HG03175 (cell line): ENCODE results near the gene MAN1C1.

Source experiments
- ATAC-seq: cut with Tn5 transposase; IDR thresholded peaks from one replicate; pipeline ENCODE4 v1.9.1; 2021; ENCODE audit warnings: mild to moderate bottlenecking, moderate library complexity; ENCODE audit not compliant: unreplicated experiment

The MAN1C1 gene

DNA sequence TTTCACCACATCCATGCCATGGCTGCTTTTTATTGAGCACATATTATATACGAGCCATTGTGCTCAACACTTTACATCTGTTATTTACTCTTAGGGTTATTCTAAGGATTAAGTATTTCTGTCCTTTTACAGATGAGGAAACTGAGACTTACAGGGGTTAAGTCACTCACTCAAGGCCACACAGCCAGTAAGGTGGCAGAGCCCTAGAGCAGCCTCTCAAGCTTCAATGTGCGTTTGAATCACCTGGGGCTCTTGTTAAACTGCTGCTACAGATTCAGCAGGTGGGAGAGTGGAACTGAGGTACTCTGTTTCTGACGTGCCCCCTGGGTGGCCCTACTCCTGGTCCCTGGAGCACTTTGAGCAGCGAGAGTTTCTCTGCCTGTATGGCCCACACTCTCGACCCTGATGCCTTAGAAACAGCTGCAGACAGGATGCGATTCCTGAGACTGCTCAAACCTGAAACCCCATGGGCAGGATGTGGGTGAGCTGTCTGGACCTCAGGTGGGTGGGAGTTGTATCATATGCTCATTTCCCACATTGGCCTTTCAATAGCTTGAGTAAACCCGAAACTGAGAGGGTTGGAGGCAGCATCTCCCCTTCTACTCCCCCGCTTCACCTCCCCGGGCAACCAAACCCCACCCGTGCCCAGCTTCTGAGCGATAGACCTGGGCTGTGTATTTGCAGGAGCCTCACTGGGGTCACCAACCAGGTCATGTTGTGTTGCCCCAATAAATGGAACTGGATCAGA is 59.3 kb downstream of the MAN1C1 start:
- ATAC-seq = peak; percentile 98

DNA sequence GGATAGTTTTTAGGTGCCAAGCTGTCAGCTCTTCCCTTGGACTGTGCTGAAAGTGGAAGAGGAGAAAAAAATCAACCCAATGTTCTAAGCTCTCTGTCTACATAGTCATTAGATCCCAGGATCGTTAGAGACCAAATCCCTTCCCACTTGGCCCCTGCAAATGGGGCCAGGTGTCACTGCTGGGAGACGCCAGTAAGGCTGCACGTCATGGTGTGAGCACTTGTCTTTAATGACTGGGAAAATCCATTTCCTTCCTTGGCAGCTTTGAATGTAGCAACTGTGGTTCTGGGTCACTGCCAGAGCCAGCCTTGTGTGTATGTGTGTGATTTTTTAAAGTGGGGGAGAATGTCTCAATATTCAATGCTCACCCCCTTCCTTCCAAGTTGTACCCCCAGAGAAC is 59.9 kb downstream of the MAN1C1 start:
- no peak for ATAC-seq

DNA sequence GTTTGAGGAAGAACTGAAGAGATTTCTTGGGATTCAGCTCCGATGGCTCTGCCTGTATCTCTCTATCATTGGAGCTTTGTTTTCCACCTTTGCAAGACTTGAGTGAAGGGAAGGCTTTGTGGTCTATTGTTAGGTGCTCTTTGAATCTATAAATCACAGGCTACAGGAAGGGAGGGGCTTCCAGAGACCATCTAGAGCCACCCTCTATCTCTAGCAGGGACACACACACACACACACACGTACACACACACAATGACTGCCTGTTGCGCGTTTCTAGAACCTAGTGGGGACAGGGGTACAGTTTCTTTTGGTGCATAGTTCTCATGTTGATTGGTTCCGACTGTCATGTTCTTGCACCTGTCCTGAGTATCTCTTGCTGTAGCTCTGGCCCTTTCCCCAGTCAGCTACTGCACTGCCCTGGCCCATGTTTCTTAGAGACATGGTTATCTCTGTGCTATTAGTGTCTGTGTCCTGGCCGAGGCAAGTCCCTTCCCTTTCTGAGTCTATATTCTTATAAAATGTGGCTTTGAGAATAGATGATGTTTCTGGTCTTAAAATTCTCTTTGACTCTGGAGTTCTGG is 60.7 kb downstream of the MAN1C1 start:
- ATAC-seq = no peak

DNA sequence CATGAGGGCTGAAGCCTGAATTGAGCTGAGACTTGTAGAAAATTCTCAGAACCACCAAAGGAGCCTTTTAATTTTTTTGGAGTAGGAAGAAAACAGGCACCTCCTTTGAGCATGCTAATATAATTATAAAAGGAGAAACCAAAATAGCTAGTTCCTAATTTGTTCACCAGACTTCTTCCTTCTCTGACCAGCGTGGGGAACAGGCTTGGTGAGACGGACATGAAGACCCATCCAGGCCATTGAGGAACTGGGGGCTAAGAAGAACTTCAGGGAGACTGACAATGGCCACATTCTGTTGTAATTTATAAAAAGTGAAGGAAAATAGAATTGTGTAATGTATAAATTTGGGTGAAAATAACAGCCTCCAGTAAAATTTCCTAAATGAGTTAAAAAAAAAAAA is 62.6 kb downstream of the MAN1C1 start:
- no peak for ATAC-seq

DNA sequence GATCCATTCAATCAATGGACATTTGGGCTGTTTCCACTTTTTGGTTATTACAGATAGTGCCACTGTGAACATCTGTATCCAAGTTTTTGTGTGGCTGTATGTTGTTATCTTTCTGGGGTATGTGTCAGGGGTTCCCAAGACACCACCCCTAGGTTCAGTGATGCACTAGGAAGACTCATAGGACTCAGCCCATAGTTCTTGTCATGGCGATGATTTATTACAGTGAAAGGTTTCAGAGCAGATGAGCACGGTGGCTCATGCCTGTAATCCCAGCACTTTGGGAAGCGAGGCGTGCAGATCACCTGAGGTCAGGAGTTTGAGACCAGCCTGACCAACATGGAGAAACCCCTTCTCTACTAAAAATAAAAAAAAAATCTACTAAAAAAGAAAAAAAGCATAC is 64.1 kb downstream of the MAN1C1 start:
- ATAC-seq = no peak

DNA sequence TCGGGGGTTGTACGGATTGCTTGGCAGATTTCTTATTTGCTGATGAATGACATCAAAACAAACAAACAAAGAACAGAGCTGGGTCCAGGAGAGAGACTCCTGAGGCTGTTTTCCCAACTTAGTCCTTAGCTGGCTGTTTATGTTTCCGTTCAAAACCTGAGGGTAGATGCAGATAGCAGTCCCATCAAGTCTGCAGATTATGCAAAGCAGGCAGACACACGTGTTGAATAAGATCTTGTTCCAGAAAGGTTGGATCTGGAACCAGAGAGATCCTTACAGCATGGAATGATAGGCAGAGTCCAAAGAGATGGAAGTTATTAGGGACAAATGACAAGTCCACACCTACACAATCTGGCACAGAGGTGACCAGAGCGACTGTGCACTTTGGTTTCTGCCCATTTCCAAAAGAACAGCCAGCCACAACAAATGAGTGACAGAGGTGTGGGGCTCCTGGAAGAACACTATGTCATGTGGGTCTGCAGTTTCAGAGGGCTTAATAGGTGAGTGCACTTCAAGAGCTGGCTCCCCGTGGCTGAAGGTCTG is 65.5 kb downstream of the MAN1C1 start:
- ATAC-seq = no peak

DNA sequence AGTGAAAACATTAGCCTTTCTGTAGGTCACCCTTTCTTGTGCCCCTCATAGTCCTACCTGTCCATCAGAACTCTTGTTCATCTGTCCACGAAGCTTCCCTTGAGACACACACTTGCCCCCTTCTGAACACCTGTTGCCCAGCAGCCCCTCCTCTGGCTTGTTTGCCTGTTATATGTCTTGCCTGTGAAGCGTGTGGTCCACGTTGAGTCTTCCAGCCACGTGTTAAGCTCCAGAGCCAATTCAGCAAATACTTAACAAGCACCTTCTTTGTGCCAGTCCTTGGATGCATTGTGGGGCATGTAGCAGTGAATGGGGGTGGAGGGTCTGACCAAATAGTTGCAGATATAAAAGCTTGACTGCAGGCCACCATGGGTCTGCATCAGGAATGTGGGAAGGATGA is 66.6 kb downstream of the MAN1C1 start:
- ATAC-seq = no peak

DNA sequence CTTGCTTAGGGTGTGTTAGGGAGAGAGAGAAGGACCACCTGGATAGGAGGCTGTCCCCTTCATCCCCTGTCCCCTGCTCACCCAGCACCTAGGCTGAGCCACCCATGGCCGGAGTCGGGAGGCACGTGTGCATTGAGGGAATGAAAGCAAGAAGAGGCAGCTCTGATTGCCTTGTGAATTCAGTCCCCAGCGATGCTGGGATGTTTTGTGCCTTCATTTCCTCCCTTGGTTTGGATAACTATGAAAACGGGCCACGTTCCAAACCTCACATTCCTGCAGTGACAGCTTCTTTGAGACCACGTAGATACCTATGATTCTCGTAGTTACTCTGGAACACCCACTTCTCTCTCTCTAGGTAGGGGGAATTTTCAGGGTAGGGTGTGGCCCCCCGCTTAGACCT is 67.1 kb downstream of the MAN1C1 start:
- ATAC-seq = no peak

DNA sequence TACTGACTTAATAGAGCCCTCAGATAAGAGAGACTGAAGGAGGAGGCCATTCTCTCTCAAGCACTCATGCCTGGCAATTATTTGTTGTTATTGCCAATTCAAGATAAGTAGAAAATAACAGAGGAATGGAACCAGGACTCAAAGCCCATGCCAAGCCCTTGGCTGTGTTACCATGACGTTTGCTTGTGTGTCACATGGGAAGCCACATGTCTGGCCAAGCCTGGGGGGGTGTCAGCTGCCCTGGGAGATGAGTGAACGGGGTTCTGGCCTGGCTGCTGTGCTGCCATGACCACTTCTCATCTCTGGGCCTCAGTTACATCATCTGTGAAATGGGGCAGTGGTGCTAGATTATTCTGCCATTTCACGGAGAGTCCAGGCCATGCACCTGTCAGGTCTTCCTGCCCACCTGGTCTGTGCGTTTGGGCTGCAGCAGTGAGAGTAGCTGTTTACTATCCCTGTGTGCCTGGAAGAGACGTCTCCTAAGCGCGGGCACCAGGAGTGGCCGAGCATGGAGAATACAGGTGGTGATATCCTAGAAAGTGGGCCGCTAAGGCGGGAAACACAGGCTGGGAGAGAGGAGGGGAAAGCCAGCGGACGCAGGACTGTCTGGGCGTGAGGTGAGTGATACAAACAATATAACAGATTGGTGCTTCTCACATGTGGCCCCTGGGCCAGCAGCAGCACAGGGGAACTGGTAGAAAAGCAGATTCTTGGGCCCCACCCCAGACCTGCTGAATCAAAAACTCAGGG is 67.8 kb downstream of the MAN1C1 start:
- no peak for ATAC-seq

DNA sequence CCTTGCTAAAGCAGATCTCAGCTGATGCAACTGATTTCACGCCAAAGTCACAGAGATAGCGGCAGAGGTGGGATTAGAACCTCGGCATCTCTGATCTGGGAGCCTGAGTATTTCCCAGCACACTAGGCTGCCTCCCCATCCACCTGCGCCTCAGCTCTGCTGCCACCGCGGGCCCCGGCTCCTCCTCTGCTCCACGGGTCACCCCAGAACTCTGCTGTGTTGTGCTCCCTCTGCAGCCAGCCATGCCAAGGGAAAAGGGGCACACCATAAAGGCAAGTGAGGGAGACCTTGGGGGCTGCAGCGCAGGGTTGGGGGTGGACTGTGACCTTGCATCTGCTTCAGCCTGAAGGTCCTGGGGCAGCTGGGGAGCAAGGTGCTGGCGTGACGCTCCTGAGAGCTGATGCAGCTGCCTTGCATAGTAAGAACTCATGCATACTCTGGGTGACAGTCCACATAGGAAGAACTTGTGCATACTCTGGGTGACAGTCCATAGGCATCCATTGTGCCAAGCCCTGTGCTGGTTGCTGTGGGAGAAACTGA is 68.7 kb downstream of the MAN1C1 start:
- no peak for ATAC-seq

DNA sequence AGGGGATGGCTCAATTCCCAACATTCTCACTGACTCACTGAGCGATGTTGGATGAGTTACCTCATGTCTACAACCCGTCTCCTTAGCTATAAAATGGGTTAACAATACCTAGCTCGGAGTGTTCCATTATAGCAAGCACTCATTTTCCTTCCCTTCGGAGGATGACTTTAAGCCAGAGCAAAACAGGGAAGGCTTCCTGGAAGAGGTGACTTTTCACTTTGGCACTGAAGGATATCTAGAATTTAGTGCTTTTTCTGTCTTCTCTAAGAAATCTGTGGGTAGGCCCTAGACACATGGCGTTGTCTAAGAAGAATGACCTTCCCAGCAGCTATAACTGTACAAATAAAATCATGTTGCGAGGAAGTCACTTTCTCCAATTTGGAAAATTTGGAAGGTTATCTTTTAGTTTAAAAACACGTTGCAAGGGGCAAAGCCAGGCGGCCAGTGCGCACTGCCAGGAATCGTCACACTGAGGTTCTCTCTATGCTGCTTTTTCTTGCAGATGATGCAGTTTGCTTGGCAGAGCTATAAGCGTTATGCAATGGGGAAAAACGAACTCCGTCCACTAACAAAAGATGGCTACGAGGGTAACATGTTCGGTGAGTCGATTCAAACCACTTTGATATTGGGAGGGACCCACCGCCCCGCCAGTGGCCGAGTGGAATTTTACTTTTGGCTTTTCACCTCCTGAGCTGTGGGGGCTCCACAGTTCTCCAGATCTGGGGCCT is 69.5 kb downstream of the MAN1C1 start:
- ATAC-seq = no peak

DNA sequence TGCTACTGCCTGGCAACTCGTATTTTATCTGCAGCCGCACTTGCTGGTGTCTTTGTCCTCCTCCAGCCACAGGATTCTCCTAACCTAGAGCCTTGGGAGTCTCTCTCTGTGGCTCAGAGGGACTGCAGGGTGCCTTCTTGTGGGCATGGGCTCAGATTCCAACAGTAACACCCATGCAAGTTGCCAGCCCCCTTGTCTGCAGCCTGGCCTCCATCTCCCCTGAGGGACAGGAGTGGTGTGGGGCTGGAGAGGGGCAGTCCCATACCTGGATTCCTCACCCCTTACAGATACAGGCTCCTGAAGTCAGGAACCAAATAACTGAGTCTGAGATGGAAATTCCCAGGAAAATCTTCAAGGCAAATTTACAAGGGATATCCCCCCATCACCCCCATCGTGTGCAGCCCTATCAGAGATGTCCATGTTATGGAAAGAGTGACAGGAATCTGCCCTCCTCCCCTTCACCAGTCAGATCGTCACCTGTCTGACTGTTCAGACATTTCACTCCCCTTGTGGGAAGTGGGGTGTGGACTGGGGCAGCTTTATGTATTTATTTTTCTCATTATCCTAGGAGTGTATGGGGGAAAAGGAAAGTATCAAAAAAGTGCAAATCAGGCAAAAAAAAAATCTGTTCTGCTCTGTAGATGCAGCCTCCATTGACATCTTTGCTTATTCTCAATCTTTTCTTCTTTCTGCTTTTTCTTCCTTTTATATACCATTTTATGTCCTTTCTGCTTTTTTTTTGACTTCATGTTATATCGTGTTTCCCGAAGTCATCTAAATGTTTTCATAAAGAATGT is 70.8 kb downstream of the MAN1C1 start:
- ATAC-seq = no peak

DNA sequence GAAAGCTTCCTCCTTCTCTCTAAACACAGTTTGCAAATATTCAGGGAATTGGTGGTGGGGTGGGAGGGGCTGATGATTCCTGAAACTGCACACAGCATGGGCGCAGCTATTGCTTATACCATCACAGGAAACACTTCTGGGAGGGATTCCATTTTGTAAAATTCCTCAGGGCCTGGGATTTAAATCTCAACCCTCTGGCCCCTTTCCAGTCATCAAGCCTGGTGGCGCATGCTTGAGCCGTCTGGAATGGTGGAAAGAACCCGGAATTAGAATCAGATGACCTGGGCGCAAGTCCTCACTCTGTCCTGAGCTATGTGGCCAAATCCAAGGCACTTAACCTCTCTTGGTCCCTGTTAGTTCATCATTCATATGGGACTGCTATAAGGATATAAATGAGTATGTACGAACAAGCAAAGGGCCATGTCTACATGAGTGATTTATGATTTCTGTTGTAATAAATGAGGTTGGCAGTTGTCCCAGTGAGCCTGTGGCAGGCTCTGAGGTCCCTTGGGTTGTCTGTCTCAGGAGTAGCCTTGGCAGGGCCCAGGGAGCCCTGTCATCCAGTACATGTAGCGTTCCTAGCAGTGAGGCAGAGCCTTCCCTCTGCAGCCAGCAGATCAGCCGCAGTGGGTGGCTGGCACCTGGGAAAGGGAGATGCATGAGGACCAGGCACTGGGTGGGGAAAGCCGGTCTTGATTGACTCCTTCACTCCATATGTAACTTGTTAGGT is 72.0 kb downstream of the MAN1C1 start:
- ATAC-seq = no peak

DNA sequence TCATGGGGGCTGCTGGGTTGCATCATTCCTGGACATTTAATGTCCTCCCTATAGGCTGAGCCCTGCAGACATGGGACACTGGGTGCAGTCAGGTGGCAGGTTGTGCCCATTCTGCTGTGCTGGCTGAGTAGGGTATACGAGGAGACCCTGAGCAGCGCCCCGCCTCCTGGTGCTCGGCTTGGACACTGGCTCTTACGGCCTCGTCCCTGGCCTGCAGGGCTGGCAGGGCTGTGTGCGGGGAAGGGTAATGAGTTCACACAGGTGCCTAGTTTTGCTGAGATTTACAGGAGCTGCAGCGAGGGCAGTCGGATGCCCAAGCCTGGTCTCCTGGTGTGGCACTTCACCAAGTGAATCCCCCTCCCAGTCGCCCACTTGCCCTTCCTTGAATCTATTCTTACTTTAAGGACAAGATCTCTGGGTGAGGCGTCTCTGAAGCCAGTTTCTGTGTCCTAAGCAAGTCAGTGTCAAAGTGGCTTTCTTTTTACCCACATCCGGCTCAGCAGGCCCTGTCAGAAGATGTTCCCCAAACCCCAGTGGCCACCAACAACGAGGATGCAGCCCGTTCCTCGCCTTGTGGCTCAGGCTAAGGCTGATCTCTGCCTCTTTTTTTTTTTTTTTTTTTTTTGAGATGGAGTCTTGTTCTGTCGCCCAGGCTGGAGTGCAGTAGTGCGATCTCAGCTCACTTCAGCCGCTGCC is 73.2 kb downstream of the MAN1C1 start:
- no peak for ATAC-seq

DNA sequence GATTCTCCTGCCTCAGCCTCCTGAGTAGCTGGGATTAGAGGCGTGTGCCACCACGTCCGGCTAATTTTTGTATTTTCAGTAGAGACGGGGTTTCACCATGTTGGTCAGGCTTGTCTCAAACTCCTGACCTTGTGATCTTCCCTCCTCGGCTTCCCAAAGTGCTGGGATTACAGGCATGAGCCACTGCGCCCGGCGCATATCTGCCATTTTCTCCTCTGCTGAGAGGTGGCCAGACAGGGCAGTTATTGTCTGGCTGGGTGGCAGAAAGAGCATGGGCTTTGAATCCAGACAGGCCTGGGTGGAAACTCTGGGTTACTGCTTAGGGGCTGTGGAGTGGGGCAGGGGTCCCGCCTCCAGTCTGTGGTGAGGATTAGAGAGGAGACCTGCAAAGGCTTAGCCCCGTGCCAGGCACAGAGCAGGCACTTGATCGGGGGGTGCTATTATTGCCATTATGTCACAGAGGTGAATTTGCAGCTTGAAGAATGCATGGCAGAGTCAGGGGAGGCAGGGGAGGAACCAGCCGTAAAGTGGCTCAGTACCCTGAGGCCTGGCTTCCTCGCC is 73.9 kb downstream of the MAN1C1 start:
- no peak for ATAC-seq

DNA sequence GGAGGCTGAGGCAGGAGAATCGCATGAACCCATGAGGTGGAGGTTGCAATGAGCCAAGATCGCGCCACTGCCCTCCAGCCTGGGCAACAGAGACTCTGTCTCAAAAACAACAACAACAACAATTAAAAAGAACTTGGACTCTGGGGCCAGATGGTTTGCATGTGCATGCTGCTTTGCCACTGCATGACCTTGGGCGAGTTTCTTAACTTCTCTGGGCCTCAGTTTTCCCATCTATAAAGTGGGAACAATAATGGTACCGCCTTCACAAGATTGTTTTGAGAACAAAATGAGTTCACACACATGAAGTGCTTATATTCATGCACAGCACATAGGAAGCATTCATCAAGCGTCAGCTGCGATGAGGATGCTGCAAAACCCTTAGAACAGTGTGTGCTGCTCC is 74.6 kb downstream of the MAN1C1 start:
- no peak for ATAC-seq

DNA sequence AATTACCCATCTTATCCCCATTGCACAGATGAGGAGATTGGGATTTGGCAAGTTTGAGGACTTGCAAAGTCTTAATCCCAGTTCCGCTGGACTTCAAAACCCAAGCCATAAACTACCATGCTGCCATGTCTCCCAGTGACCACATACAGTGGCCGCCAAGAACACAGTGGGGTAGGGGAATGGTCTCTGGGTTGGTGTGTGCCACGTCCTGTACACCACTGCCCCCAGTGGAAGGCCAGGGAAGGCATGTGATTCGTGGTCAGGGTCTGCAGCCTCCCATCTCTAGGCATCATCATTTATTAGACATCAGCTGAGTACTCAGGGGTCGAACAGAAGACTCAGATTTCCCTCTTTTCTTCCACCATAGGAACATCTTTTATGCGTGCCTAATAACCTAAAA is 76.0 kb downstream of the MAN1C1 start:
- no peak for ATAC-seq

DNA sequence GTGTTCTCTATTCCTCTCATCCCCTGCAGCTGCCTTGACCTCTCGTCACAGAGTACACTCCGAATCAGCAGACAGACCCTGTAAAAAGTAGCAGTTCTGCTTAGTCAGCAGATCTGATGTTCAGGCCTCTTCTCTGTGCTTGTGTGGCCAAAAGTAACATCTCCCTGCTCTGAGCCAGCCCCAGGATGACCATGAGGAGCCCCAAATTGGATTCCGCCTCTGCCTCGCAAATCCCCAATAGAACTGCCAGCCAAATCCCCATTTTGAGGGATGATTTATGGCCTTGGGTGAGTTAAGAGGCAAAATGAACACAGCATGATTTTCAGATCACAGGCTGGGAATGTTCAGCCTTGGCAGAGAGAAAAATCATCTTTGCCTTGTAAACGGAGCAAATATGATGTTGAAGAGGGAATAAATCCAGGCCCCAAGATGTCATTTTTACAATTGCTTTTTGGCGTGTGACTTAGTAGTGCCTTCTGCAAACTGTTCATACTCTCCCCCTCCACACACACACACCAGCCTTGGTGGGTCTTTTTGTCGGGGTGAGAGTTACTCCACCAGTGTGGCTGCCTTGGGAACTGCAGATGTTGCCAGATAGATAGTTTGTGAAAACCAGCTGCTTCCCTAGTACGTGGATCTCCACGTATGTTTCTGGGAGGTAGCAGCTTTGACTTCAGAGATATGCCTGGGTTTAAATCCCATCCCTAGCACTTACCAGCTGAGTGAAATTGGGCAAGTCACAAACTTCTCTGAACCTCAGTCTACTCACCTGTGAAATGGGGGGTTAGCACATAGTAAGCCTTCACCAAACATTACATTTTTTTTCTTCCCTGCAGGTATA is 77.8 kb downstream of the MAN1C1 start:
- ATAC-seq = no peak
